GM12873 (cell line): ENCODE measurements around the gene IFI16.

Experiments
- TF ChIP-seq, protein P1 (sequence below): IDR thresholded peaks from 2 replicates; pipeline ENCODE4 v1.5.1; 2012; ENCODE audit warnings: low read depth, mild to moderate bottlenecking, moderate library complexity, low read length, control low read depth; ENCODE audit not compliant: insufficient read depth; ENCODE audit errors: missing control alignments

The IFI16 gene

GRCh38 chr1:159014851-159015250, 5.1 kb downstream of the IFI16 start:
- TF ChIP-seq, protein P1, sequence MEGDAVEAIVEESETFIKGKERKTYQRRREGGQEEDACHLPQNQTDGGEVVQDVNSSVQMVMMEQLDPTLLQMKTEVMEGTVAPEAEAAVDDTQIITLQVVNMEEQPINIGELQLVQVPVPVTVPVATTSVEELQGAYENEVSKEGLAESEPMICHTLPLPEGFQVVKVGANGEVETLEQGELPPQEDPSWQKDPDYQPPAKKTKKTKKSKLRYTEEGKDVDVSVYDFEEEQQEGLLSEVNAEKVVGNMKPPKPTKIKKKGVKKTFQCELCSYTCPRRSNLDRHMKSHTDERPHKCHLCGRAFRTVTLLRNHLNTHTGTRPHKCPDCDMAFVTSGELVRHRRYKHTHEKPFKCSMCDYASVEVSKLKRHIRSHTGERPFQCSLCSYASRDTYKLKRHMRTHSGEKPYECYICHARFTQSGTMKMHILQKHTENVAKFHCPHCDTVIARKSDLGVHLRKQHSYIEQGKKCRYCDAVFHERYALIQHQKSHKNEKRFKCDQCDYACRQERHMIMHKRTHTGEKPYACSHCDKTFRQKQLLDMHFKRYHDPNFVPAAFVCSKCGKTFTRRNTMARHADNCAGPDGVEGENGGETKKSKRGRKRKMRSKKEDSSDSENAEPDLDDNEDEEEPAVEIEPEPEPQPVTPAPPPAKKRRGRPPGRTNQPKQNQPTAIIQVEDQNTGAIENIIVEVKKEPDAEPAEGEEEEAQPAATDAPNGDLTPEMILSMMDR, result no peak

GRCh38 chr1:159015440-159015909, 5.8 kb downstream of the IFI16 start:
- TF ChIP-seq, protein P1, result no peak

GRCh38 chr1:159023723-159024122, 14.0 kb downstream of the IFI16 start:
- TF ChIP-seq, protein P1, result no peak

DNA sequence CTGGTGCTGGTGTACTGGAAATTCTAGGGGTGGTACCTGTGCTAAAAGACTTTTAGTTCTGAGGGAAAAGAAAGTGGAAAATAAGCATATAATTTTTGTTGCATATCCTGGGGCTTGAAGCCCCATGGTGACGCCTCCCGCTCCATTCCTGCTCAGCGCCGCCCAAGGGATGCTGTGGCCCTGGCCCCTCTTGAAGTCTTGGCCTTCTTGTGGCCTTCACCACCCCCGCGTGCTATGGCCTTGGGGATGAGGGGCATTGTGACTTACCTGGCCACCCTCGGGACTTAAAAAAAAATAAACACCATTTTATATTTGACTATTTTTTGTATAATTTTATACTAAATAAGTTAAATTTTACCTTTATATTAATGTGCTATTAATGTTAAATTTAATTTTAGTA, 15.3 kb downstream of the IFI16 start:
- TF ChIP-seq, protein P1, result no peak

DNA sequence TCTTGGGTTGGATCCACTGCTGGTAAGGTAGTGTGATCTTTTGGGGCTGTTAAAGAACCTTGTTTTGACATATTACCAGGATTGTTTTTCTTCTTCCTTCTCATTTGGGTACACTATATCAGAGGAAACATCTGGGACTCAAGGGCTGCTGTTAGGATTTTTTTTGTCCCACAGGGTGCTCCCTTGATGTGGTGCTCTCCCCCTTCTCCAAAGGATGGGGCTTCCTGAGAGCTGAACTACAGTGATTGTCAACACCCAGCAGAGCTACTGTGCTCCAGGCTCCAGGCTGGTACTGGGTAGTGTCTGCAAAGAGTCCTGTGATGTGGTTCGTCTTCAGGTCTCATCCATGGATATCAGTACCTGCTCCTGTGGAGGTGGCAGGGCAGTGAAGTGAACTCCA, 20.6 kb downstream of the IFI16 start:
- TF ChIP-seq, protein P1, result no peak

GRCh38 chr1:159030877-159031447, 21.3 kb downstream of the IFI16 start:
- TF ChIP-seq, protein P1, result no peak

DNA sequence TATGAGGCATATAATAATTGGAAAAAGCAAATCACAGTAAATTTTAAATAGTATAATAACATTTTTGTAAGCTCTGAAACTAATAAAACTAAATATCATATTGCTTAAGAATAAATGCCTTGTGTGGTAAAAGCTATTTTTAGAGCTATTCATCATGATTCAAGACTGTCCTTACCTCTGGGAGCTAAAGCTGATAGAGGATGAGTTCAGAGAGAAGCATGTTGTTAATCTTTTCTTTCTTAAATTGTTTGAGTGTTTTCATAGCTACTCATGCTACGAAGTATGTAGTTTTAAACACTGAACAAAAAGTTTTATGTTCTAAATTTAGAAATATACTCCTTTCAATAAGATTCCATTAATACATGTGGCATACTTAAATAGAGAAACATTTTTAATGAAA, 30.5 kb downstream of the IFI16 start:
- TF ChIP-seq, protein P1, result no peak
